GM21367 (cell line): ENCODE data around the gene SLC39A9.

Experiments
- ATAC-seq: cut with Tn5 transposase; IDR thresholded peaks from one replicate; pipeline ENCODE4 v1.9.1; 2021; ENCODE audit not compliant: unreplicated experiment

SLC39A9 gene

GRCh38 chr14:69423279-69423678, 24.8 kb downstream of the SLC39A9 start:
- ATAC-seq: no peak

- ATAC-seq: no peak
Measured at GRCh38 chr14:69424149-69424923, 25.8 kb downstream of the SLC39A9 start.

DNA sequence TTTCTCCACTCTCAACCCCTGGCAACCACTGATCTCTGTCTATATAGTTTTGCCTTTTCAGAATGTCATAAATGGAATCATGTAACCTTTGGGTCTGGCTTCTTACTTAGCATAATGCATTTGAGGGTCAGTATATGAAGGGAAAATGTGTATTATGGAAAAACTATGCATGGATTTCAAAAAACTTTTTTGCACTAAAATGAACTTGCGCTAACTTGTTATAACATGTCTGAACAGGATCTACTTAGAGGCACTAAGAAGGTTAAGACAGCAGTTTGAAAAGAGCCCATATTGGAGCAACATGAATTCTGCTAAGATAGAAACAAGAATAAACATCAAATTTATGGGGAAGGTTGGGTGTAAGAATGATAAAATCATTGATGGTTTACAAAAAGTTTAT, 29.1 kb downstream of the SLC39A9 start:
- no peak for ATAC-seq

- no peak for ATAC-seq
Measured at GRCh38 chr14:69428289-69428998, 30.0 kb downstream of the SLC39A9 start.

- no peak for ATAC-seq
Measured at GRCh38 chr14:69429643-69430042, 31.2 kb downstream of the SLC39A9 start.

- ATAC-seq: no peak
Measured at GRCh38 chr14:69430306-69430939, 31.9 kb downstream of the SLC39A9 start.

GRCh38 chr14:69432364-69432763, 33.9 kb downstream of the SLC39A9 start:
- ATAC-seq: no peak

GRCh38 chr14:69439521-69440270, 41.2 kb downstream of the SLC39A9 start:
- ATAC-seq: no peak

DNA sequence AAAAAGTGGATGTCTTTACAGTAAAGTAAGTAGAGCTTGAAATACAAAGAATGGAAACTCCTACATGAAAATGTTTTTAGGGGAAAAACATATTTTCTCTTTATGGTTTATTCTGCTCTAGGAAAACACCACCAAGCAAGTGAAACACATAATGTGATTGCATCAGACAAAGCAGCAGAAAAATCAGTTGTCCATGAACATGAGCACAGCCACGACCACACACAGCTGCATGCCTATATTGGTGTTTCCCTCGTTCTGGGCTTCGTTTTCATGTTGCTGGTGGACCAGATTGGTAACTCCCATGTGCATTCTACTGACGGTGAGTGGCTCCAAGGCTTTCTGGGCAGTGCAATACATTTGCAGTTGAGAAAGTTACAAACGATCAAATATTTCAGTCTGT, 43.5 kb downstream of the SLC39A9 start:
- ATAC-seq: no peak

DNA sequence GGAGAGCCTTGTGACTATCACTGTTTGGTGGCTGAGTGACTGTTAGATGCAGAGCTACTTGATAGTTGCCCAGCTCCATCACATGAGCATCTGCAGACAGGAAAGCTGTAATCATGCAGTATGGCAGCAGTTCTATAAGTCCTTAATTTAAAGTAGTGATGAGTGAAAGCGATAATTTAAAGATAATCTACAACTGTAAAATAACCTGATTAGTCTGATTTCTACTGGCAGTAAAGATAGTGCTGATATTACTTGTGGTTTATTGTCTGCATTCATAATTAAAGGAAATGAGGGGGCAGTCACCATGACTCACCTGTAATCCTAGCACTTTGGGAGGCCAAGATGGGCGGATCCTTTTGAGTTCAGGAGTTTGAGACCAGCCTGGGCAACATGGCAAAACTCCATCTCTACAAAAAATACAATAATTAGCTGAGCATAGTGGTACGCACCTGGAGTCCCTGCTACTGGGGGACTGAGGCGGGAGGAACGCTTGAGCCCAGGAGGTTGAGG, 44.9 kb downstream of the SLC39A9 start:
- no peak for ATAC-seq

GRCh38 chr14:69449216-69449615, 50.7 kb downstream of the SLC39A9 start:
- no peak for ATAC-seq

DNA sequence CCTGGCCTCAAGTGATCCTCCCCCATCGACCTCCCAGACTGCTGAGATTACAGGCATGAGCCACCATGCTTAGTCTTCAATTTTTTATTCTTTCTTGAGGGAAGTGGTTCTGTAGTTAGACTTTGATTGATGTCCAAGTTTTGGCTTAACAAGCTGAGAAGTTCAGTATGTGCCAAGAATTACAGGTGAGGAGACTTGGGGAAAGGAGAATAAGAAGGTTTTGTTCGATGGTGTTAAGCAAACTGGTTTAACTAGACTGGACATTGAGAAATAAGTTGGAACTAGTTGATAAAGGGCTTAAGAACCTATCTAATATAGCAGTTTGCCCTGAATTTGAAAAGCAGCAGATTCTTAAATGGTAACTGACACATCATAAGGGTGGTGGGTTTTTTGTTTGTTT, 53.4 kb downstream of the SLC39A9 start:
- no peak for ATAC-seq

DNA sequence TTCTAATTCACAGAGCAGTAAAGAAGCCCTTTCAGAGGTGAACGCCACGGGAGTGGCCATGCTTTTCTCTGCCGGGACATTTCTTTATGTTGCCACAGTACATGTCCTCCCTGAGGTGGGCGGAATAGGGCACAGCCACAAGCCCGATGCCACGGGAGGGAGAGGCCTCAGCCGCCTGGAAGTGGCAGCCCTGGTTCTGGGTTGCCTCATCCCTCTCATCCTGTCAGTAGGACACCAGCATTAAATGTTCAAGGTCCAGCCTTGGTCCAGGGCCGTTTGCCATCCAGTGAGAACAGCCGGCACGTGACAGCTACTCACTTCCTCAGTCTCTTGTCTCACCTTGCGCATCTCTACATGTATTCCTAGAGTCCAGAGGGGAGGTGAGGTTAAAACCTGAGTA, 59.9 kb downstream of the SLC39A9 start:
- no peak for ATAC-seq

GRCh38 chr14:69459122-69459521, 60.6 kb downstream of the SLC39A9 start:
- ATAC-seq: no peak

DNA sequence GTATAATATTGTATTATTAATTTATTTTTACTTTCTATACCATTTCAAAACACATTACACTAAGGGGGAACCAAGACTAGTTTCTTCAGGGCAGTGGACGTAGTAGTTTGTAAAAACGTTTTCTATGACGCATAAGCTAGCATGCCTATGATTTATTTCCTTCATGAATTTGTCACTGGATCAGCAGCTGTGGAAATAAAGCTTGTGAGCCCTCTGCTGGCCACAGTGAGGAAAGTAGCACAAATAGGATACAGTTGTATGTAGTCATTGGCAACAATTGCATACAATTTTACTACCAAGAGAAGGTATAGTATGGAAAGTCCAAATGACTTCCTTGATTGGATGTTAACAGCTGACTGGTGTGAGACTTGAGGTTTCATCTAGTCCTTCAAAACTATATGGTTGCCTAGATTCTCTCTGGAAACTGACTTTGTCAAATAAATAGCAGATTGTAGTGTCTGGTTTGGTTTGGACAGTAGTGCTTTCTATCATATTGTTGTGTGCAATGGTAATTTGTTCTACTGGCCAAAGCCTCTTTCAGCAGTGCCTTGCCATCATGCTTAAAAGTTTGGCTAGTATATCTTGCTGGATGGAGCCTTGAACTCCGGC, 61.7 kb downstream of the SLC39A9 start:
- no peak for ATAC-seq

- no peak for ATAC-seq
Measured at GRCh38 chr14:69464379-69464778, 65.9 kb downstream of the SLC39A9 start.

GRCh38 chr14:69464829-69465228, 66.3 kb downstream of the SLC39A9 start:
- no peak for ATAC-seq

DNA sequence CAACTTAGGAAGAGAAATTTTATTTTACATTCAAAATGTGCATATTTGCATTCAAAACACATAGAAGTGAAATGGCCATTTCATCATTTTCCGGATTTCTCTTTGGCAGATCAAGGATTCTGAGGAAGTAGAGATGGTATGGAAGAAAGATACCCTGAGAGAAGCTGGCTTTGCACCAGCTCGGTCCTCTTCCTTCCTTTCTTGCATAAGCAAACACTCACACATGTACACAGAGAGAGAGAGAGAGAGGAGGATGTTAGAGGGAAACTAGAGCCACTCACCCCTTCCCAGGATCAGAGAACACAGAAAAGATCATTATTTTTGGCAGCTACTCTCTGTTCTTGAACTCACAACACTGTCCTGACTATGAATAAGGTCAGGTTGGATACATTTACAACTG, 70.5 kb downstream of the SLC39A9 start:
- no peak for ATAC-seq

DNA sequence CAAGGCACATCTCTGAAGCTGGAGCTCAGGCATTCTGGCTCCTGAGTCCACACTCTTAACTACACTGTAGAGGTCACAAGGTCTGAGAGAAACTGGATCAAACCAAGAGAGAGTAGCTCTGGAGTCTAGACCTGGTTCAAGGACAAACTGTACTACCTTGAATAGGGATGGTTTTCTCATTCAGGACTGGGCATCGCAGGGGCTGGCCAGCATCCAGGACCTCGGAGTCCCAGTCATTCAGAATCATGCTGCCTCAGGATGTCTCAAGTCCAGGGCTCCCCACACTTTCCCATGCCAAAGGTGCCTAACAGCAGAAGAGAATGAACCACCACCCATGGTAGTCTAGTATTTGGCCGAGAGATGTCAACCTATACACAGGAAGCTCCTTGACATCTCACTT, 72.9 kb downstream of the SLC39A9 start:
- ATAC-seq: no peak

DNA sequence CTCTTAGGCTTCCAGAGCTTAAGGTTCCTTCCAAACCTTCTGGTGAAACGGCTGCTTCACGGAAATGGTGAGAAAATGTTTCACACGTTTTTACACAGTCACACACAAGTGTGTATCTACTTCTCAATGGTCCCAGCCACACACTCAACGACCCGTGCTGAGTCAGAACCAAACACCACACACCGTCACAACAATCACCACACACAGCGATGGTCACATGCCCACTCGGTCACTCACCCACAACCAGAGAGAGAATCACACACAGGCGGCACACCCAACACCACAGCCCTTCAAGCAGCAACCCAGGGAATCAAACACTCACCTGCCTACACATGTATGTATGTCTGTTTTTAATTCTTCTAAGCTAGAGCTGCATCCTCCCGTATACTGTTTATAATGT, 73.4 kb downstream of the SLC39A9 start:
- no peak for ATAC-seq

DNA sequence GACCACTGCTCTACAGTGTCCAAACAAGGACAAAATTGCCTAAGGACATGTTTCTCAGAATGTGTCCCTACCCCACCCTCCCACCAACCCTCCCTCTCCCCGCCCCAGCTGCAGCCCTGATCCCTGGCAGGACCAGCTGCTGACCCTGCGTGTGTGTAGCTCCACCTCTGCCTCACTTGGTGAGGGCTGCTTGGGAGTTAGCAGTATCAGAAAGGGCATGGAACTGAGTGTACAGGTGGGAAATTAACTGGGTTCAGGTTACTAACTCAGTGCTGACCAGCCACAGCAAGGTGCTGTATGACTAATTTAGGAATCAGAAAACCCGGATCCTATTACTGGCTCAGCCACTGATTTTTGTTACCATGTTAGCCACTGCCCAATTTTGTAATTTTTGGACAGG, 74.8 kb downstream of the SLC39A9 start:
- ATAC-seq: no peak
